Left lobe of liver (tissue), 2 donors: Measurements from ENCODE around the gene CILP2. TPM values are rescaled to one million over a fixed set of nuclear protein-coding genes. Genes with fewer than 3 reads are reported as not detected.

Experiments used
- ATAC-seq: fragments of 200-7000 bp; cut with Tn5 transposase; one replicate; pipeline ENCODE4 v1.9.1; 2020; ENCODE audit warnings: mild to moderate bottlenecking, moderate library complexity
- DNase-seq: peaks from one replicate; pipeline ENCODE4 v3.0.0-alpha.2; 2020; ENCODE audit warnings: low spot score
- total RNA-seq: library from RNA; stranded (reverse); gene quantifications from one replicate; pipeline ENCODE4 v1.2.1, GENCODE V29; 2021
- donor health status: DM: no; HTN: no; CAD: no; lungs with moderate emphysema.
- donor health status: DM: no; HTN: yes; CAD: no.

Gene CILP2
- total RNA-seq, 1 donor from 2014 or later, result 0.10 TPM

- no peak for DNase-seq
- no peak for ATAC-seq
Observed at GRCh38 chr19:19529783-19530422, 8.2 kb upstream of the CILP2 start.

GRCh38 chr19:19530423-19530804, 7.7 kb upstream of the CILP2 start:
- ATAC-seq (no peak), DNase-seq (no peak)

DNA sequence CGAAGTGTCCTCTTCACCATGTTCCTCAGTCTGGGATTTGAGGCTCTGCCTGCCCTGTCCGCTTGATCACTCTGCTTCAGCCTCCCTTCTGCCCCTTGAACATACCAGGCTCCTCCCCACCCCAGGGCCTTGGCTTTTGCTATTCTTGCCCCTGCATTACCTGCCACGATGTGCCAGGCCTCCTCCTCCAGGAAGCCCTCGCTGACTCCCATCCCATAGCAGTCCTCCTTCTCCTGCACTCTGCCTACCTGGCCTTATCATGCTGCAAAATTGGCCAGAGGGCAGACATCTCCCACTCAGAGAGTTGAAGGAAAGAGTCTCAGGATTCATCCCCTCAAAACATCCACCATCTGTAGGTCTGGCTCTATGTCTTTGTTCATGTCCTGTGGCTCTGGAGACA, 7.2 kb upstream of the CILP2 start:
- no peak for ATAC-seq

GRCh38 chr19:19531951-19532805, 5.9 kb upstream of the CILP2 start:
- ATAC-seq, result peak; percentile 88
- DNase-seq, result peak; percentile 79

More for the DNA sequence above, 7.2 kb upstream of the CILP2 start:
- no peak for DNase-seq

- no peak for DNase-seq
- no peak for ATAC-seq
Observed at GRCh38 chr19:19532806-19533701, 5.0 kb upstream of the CILP2 start.

DNA sequence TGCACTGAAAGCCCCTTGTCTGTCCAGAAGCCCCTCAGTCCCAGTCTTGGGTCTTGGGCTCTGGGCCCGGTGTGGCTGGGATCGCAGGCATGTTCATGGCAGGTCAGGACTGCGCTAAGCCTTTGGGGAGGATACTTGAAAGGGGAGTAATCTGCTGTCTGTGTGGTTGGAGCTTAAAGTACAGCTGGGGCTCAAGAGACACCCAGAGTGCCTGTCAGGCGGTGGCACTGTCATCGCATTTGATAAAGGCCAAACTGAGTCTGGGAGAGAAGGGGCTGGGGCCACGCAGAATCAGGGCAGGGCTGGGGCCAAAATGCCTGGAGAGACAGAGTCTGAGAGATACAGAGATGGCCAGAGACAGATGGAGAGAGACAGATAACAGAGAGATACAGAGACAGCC, 4.2 kb upstream of the CILP2 start:
- no peak for DNase-seq
- ATAC-seq, result no peak

GRCh38 chr19:19534556-19535265, 3.4 kb upstream of the CILP2 start:
- ATAC-seq (no peak), DNase-seq (no peak)

DNA sequence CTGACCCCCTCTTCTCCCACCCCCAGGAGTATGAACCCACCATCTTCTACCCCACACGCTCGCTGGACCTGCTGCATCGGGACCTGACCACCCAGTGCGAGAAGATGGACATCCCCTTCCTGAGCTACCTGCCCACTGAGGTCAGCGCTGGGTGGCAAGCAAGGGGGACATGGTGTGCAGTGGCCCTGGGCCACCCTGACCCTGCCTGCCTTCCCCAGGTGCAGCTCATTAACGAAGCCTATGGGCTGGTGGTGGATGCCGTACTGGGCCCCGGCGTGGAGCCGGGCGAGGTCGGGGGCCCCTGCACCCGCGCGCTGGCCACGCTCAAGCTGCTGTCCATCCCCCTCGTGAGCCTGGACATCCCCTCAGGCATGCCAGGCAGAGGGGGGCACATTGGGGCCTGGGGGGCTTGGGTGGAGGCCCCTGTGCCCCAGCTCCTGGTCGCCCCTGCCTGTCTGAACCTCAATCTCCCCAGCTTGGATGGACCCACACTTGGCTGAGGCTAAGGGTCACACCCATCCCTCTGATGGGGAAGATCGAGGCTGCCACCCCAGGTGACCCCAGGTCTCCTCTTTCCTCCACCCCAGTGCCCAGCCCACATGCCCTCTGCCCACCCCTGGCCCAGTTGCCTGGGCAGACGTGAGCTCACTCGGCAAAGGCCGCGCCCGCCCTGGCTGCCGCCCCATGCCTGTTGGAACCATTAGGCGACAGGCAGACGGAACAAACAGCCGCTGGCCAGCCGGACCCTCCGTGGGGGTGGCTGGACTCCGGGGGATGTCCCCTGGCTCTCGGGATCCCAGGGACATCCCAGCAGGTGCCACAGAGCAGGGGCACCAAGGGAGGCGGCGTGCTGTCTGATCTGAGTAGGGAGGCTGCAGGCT, 2.5 kb upstream of the CILP2 start:
- ATAC-seq (no peak), DNase-seq (no peak)

GRCh38 chr19:19537075-19538048, 703 bp upstream of the CILP2 start:
- ATAC-seq (no peak), DNase-seq (no peak)

GRCh38 chr19:19538785-19539166, 711 bp downstream of the CILP2 start:
- no peak for ATAC-seq
- no peak for DNase-seq

GRCh38 chr19:19539698-19540063, 1.6 kb downstream of the CILP2 start:
- ATAC-seq, result no peak
- no peak for DNase-seq

DNA sequence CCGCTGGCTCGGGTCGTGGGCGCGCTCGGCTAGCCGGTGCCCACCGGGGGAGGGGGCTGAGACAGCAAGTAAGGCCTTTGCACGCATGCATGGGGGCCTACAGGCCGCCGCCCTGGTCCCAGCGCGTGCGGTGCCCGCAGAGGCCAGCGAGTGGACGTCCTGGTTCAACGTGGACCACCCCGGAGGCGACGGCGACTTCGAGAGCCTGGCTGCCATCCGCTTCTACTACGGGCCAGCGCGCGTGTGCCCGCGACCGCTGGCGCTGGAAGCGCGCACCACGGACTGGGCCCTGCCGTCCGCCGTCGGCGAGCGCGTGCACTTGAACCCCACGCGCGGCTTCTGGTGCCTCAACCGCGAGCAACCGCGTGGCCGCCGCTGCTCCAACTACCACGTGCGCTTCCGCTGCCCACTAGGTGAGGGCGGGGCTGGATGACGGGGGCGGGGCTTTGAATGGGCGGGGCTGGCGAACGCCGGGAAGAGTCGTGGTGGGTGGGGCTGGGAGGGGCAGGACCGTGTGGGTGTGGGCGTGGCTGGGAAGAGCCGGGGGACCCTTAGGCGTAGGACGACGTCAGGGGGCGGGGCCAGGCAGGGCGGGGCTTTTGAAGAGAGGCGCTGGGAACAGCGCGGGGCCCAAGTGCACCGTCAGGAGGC, 2.1 kb downstream of the CILP2 start:
- ATAC-seq (no peak), DNase-seq (no peak)

DNA sequence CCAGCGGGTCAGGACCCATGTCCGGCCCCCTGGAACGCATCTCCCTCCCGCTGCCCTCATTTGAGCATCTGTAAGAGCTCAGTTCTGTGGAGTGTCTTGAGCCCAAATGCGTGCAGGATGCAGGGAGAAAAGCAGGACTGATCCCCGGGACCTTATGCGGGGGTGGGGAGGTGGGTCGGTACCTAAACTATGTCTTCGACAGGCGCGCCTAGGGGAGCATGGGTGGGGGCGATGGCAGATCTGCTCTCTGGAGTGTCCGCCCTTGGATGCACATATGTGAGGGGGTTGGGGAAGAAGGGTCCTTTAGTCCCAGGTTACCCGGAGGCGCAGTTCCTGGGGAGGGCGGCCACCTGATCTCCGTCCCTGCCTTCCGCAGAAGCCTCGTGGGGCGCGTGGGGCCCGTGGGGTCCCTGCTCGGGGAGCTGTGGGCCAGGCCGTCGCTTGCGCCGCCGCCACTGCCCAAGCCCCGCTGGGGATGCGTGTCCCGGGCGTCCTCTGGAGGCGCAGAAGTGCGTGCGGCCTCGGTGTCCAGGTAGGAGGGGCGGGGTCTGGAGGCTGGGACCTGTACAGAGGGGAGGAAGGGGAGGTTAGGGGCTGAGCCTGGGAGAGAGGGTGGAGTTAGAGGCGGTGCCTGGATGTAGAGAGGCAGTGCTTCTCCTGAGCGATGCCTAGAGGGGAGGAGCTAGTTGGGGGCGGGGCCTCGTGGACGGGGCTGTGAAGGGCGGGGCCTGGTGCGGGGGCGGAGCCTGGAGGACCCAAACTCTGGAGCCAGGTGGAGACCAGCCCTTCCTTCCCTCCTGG, 2.9 kb downstream of the CILP2 start:
- no peak for ATAC-seq
- no peak for DNase-seq

- ATAC-seq, result no peak
- DNase-seq, result no peak
Observed at GRCh38 chr19:19541616-19542015, 3.6 kb downstream of the CILP2 start.

DNA sequence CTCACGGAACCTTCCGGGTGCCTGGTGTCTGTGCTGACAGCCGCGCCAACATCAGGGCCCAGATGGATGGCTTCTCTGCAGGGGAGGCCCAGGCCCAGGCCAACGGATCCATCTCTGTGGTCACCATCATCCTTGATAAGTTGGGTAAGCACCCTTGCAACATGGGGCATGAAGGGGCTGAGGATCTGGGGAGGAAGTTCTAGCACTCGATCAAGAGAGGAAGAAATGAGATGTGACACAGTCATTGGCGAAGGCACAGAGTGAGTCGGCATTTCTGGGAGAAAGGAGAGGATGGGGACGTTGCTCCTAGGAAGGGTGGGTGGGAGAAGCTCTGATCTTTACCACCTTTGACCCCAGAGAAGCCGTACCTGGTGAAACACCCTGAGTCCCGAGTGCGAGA, 4.4 kb downstream of the CILP2 start:
- DNase-seq (no peak), ATAC-seq (no peak)

DNA sequence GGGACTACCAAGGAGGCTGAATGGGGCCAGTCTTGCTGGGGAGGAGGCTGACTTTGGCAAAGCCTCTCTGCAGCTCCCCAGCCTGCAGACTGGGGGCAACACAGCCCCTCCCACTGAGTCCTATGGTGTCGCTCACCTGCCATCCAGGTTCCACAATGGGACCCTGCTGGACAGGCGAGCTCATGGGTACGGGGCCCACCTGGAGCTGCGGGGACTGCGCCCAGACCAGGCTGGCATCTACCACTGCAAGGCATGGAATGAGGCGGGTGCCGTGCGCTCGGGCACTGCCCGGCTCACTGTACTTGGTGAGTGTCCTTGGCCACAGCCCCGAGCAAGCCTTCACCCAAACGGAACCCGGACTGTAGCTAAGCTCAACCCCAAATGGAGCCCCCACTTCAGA, 5.0 kb downstream of the CILP2 start:
- ATAC-seq, result no peak
- DNase-seq, result no peak

- no peak for ATAC-seq
Observed at GRCh38 chr19:19543640-19544039, 5.6 kb downstream of the CILP2 start.

More at GRCh38 chr19:19543640-19544039, 5.6 kb downstream of the CILP2 start:
- no peak for DNase-seq
